SK-N-SH treated with all-trans-retinoic acid at 6 μM for 48 hours (cell line): Measurements from ENCODE around the gene AGPS.

Experiments used
- ARNTL ChIP-seq: fragments of 450-650 bp; formaldehyde crosslinking; IDR thresholded peaks from 2 replicates; pipeline ENCODE4 v1.5.0; 2020; ENCODE audit warnings: low read depth, mild to moderate bottlenecking, moderate library complexity, borderline replicate concordance
- ESRRG ChIP-seq: fragments of 250-450 bp; sonication (Bioruptor Pico); IDR thresholded peaks from 2 replicates; pipeline ENCODE4 v1.6.1; 2021; ENCODE audit warnings: mild to moderate bottlenecking
- PATZ1 ChIP-seq: fragments of 250-450 bp; sonication (Bioruptor Pico); IDR thresholded peaks from 2 replicates; pipeline ENCODE4 v1.8.0; 2020; ENCODE audit warnings: mild to moderate bottlenecking, moderate library complexity, borderline replicate concordance
- TOX ChIP-seq: fragments of 250-450 bp; sonication (Bioruptor Pico); IDR thresholded peaks from 2 replicates; pipeline ENCODE4 v1.8.0; 2021; ENCODE audit warnings: mild to moderate bottlenecking, moderate library complexity, borderline replicate concordance
- ZFP3 ChIP-seq: fragments of 250-450 bp; sonication (Bioruptor Pico); IDR thresholded peaks from 2 replicates; pipeline ENCODE4 v1.5.0; 2020; ENCODE audit warnings: mild to moderate bottlenecking, moderate library complexity
- ZFP30 ChIP-seq: fragments of 450-650 bp; formaldehyde crosslinking; IDR thresholded peaks from 2 replicates; pipeline ENCODE4 v1.5.0; 2022; ENCODE audit warnings: mild to moderate bottlenecking, moderate library complexity

GRCh38 chr2:177542396-177542795 is 149.8 kb downstream of the AGPS start:
- TF ChIP-seq TOX (CRISPR knock-in tag), result no peak
- TF ChIP-seq ZFP3 (CRISPR knock-in tag), result no peak
- no peak for TF ChIP-seq PATZ1 (CRISPR knock-in tag)
- TF ChIP-seq ARNTL (CRISPR knock-in tag), result no peak
- TF ChIP-seq ZFP30 (CRISPR knock-in tag), result no peak
- TF ChIP-seq ESRRG (CRISPR knock-in tag), result no peak
